HEK293 (cell line): ENCODE data around the gene ITPA.

Experiments used
- CTCF ChIA-PET: fragments of 350-600 bp; formaldehyde crosslinking; extraction: SDS; loops from one replicate; lab custom pipeline; 2021; ENCODE audit warnings: antibody characterized with exemption; lab: Yijun Ruan, JAX
- POLR2A ChIA-PET: fragments of 300-600 bp; formaldehyde crosslinking; extraction: SDS; loops from one replicate; lab custom pipeline; 2020; ENCODE audit warnings: antibody characterized with exemption, inconsistent platforms; lab: Yijun Ruan, JAX
- H3K27ac ChIP-seq: fragments of 200-500 bp; sonication (Bioruptor generic); 2 replicates; pipeline ENCODE4 v1.5.1; 2014; ENCODE audit warnings: low read depth, low read length, control low read depth, inconsistent platforms; ENCODE audit errors: extremely low read depth
- H3K36me3 ChIP-seq, 2 experiments: fragments of 200-500 bp in 1 of 2; sonication (Bioruptor generic) in 1 of 2; 1 replicate in 1 of 2; 2 replicates in 1 of 2; pipeline ENCODE4 v1.5.1; 2014 to 2017; ENCODE audit warnings: inconsistent platforms in 2 of 2, low read length in 2 of 2; ENCODE audit not compliant: control insufficient read depth in 2 of 2, insufficient read depth in 1 of 2
- H3K4me1 ChIP-seq: fragments of 200-500 bp; sonication (Bioruptor generic); 2 replicates; pipeline ENCODE4 v1.5.1; 2014; ENCODE audit warnings: mild to moderate bottlenecking, low read length, inconsistent platforms; ENCODE audit not compliant: control insufficient read depth, insufficient read depth
- H3K4me3 ChIP-seq: 2 replicates; pipeline ENCODE4 v1.5.1; 2011; ENCODE audit warnings: low read depth, mild to moderate bottlenecking, control low read depth, low read length, moderate library complexity
- H3K9me3 ChIP-seq: fragments of 200-500 bp; sonication (Bioruptor generic); 2 replicates; pipeline ENCODE4 v1.5.1; 2014; ENCODE audit warnings: low read depth, low read length, inconsistent platforms; ENCODE audit not compliant: control insufficient read depth, insufficient read depth
- FEZF1 ChIP-seq: fragments of 450-650 bp; formaldehyde crosslinking; IDR thresholded peaks from 2 replicates; pipeline ENCODE4 v1.5.1; 2016; ENCODE audit warnings: missing biosample characterization, missing genetic modification characterization
- KLF1 ChIP-seq: fragments of 450-650 bp; formaldehyde crosslinking; IDR thresholded peaks from 2 replicates; pipeline ENCODE4 v1.5.1; 2016; ENCODE audit warnings: missing biosample characterization, missing genetic modification characterization
- SETDB1 ChIP-seq: IDR thresholded peaks from one replicate; pipeline ENCODE4 v1.6.1; 2017; ENCODE audit warnings: mild to moderate bottlenecking, low read length, moderate library complexity, mixed read lengths; ENCODE audit not compliant: insufficient read length
- WT1 ChIP-seq: fragments of 450-650 bp; formaldehyde crosslinking; IDR thresholded peaks from 2 replicates; pipeline ENCODE4 v1.5.1; 2016; ENCODE audit warnings: missing biosample characterization, missing genetic modification characterization
- ZFHX2 ChIP-seq: fragments of 450-650 bp; formaldehyde crosslinking; conservative IDR thresholded peaks from 2 replicates; pipeline ENCODE4 v1.5.1; 2016; ENCODE audit warnings: missing biosample characterization, missing genetic modification characterization
- ZFP41 ChIP-seq: fragments of 450-650 bp; formaldehyde crosslinking; IDR thresholded peaks from 2 replicates; pipeline ENCODE4 v1.5.1; 2016; ENCODE audit warnings: missing biosample characterization, missing genetic modification characterization, borderline replicate concordance
- ZNF114 ChIP-seq: fragments of 450-650 bp; formaldehyde crosslinking; IDR thresholded peaks from 2 replicates; pipeline ENCODE4 v1.5.0; 2017; ENCODE audit warnings: missing biosample characterization, missing genetic modification characterization
- ZNF174 ChIP-seq: fragments of 450-650 bp; formaldehyde crosslinking; IDR thresholded peaks from 2 replicates; pipeline ENCODE4 v1.5.0; 2017; ENCODE audit warnings: missing biosample characterization, mild to moderate bottlenecking, missing genetic modification characterization
- ZNF19 ChIP-seq: fragments of 450-650 bp; formaldehyde crosslinking; IDR thresholded peaks from 2 replicates; pipeline ENCODE4; 2016; ENCODE audit warnings: missing biosample characterization, missing genetic modification characterization, low read depth
- ZNF214 ChIP-seq: fragments of 450-650 bp; formaldehyde crosslinking; IDR thresholded peaks from 2 replicates; pipeline ENCODE4 v1.5.1; 2017; ENCODE audit warnings: missing biosample characterization, mild to moderate bottlenecking, missing genetic modification characterization, borderline replicate concordance
- ZNF223 ChIP-seq: fragments of 450-650 bp; formaldehyde crosslinking; IDR thresholded peaks from 2 replicates; pipeline ENCODE4 v1.5.1; 2016; ENCODE audit warnings: missing biosample characterization, missing genetic modification characterization
- ZNF335 ChIP-seq: fragments of 450-650 bp; formaldehyde crosslinking; conservative IDR thresholded peaks from 2 replicates; pipeline ENCODE4 v1.5.1; 2016; ENCODE audit warnings: missing biosample characterization, missing genetic modification characterization
- ZNF366 ChIP-seq: fragments of 450-650 bp; formaldehyde crosslinking; conservative IDR thresholded peaks from 2 replicates; pipeline ENCODE4 v1.5.1; 2016; ENCODE audit warnings: missing biosample characterization, missing genetic modification characterization
- ZNF473 ChIP-seq: fragments of 450-650 bp; formaldehyde crosslinking; IDR thresholded peaks from 2 replicates; pipeline ENCODE4 v1.5.1; 2017; ENCODE audit warnings: missing biosample characterization, missing genetic modification characterization
- ZNF529 ChIP-seq: fragments of 450-650 bp; formaldehyde crosslinking; IDR thresholded peaks from 2 replicates; pipeline ENCODE4 v1.5.1; 2017; ENCODE audit warnings: missing genetic modification characterization, missing biosample characterization; ENCODE audit not compliant: insufficient replicate concordance
- ZNF530 ChIP-seq: fragments of 450-650 bp; formaldehyde crosslinking; IDR thresholded peaks from 2 replicates; pipeline ENCODE4 v1.5.1; 2016; ENCODE audit warnings: low read depth, missing biosample characterization, missing genetic modification characterization
- ZNF560 ChIP-seq: fragments of 450-650 bp; formaldehyde crosslinking; IDR thresholded peaks from 2 replicates; pipeline ENCODE4 v1.5.1; 2017; ENCODE audit warnings: missing biosample characterization, missing genetic modification characterization, borderline replicate concordance
- ZNF600 ChIP-seq: fragments of 450-650 bp; formaldehyde crosslinking; IDR thresholded peaks from 2 replicates; pipeline ENCODE4 v1.5.1; 2016; ENCODE audit warnings: missing biosample characterization, missing genetic modification characterization
- ZNF677 ChIP-seq: fragments of 450-650 bp; IDR thresholded peaks from 2 replicates; pipeline ENCODE4 v1.5.0; 2018; ENCODE audit warnings: missing biosample characterization, mild to moderate bottlenecking, missing genetic modification characterization, moderate library complexity
- ZNF776 ChIP-seq: fragments of 450-650 bp; formaldehyde crosslinking; IDR thresholded peaks from 2 replicates; pipeline ENCODE4 v1.5.0; 2017; ENCODE audit warnings: missing biosample characterization, missing genetic modification characterization, borderline replicate concordance
- ZNF777 ChIP-seq: fragments of 450-650 bp; formaldehyde crosslinking; IDR thresholded peaks from 2 replicates; pipeline ENCODE4 v1.5.1; 2017; ENCODE audit warnings: missing biosample characterization, missing genetic modification characterization, borderline replicate concordance
- ZNF830 ChIP-seq: fragments of 450-650 bp; IDR thresholded peaks from 2 replicates; pipeline ENCODE4 v1.5.0; 2018; ENCODE audit warnings: missing biosample characterization, missing genetic modification characterization, low read depth, mild to moderate bottlenecking, moderate library complexity
- TF ChIP-seq, protein P1 (sequence below): fragments of 450-650 bp; formaldehyde crosslinking; IDR thresholded peaks from 2 replicates; pipeline ENCODE4 v1.5.1; 2016; ENCODE audit warnings: missing biosample characterization, missing genetic modification characterization

ITPA gene

DNA sequence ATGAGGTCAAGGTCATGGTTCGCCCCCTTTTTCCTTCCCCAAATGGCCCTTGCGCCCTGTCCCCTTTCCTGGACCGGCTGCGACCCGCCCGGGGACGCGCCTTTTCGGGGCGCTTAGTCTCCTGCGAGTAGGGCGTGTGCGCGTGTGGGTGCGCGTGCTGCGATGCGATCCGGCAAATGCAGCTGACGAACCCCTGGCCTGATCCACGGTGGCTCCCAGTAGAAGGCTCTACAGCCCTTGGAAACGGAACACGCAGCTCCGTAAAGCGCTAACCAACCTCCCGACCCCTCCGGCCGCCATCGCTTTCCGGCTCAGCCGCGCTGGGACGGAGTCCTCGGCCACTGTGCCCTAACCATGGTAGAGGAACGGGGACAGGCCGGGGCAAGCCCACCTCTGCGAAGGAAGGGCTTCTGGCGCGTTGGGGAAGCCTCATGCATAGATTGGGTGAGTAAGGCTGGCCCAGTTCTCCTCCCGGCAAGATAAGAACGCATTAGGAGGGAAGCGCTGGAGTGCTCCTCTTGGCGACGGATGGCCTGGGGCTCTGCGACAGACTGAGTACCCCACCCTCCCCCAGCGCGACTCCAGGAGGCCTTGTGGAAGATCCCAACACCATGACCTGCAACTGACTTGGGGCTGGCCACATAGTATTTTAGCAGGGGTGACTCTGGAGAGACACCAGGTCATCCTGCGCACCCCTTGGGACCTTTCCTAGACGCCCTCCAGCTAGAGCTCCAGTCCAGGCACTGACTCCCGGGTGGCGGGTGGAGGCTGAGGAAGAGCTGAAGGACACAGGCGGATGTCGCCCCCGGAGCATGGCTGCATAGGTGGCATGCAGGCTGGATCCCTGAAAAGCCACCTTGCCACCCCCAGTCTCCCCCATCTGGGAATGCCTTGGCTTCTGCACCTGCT, 30.8 kb downstream of the ITPA start:
- H3K27ac ChIP-seq = no peak overlapping the region
- H3K9me3 ChIP-seq = no peaks in the 10 kb centered on the region
- POLR2A ChIA-PET = interaction anchor here (0.6 to 1.7 kb wide), 8 partner anchors 11 to 194 kb away, joined by 3 to 8 read pairs (median 4); partner anchors contain the start of gene MRPS26
- no peaks in the 10 kb centered on the region for H3K36me3 ChIP-seq
- CTCF ChIA-PET = interaction anchor here (0.6 to 2.6 kb wide), 7 partner anchors 10 to 187 kb away, joined by 3 to 22 read pairs (median 4); no protein-coding TSS in a partner anchor
- 0 out of 2 replicates have a peak, but pooled peaks cover under 1% of the 10 kb centered on the region for H3K4me1 ChIP-seq
- TF ChIP-seq ZNF777 (tag by site-specific recombination) (peak; percentile 1; the same call in 1 of the 2 replicates), ZNF335 (tag by site-specific recombination) (0 out of 2 replicates have a peak, but pooled peaks have one; percentile 9), ZNF114 (tag by site-specific recombination) (no peak), ZNF473 (tag by site-specific recombination) (no peak), ZFP41 (tag by site-specific recombination) (no peak), ZNF223 (tag by site-specific recombination) (no peak), ZNF677 (tag by site-specific recombination) (no peak), ZNF530 (no peak)
- H3K4me3 ChIP-seq = peak overlapping the region; percentile 55

- TF ChIP-seq SETDB1 = no peak
- TF ChIP-seq ZNF366 = no peak
- no peak for TF ChIP-seq ZNF174 (tag by site-specific recombination)
- no peak for TF ChIP-seq ZNF560 (tag by site-specific recombination)
- no peak for TF ChIP-seq ZNF830 (tag by site-specific recombination)
- TF ChIP-seq ZNF19 = no peak
- no peak for TF ChIP-seq ZNF214 (tag by site-specific recombination)
- TF ChIP-seq FEZF1 = no peak
- TF ChIP-seq ZNF529 = no peak
- no peak overlapping the region for H3K27ac ChIP-seq
- no peaks in the 10 kb centered on the region for H3K9me3 ChIP-seq
- H3K4me1 ChIP-seq = 0 out of 2 replicates have a peak, but pooled peaks cover 2% of the 10 kb centered on the region
- CTCF ChIA-PET = interaction anchor here (0.9 to 2.6 kb wide), 3 partner anchors 9 to 188 kb away, joined by 3 to 22 read pairs (median 9); no protein-coding TSS in a partner anchor
- no peak overlapping the region for H3K4me3 ChIP-seq
- no peaks in the 10 kb centered on the region for H3K36me3 ChIP-seq
- POLR2A ChIA-PET = interaction anchor here (1.4 to 1.7 kb wide), 2 partner anchors 12 to 16 kb away, joined by 3 to 8 read pairs; no protein-coding TSS in a partner anchor
Measured at GRCh38 chr20:3240776-3241363, 31.6 kb downstream of the ITPA start.

- ChIA-PET POLR2A (interaction anchor here (0.5 to 1.4 kb wide), 5 partner anchors 8 to 196 kb away, joined by 3 to 7 read pairs (median 3); no protein-coding TSS in a partner anchor), CTCF (interaction anchor here (0.6 to 2.0 kb wide), 2 partner anchors 23 to 469 kb away, joined by 4 to 5 read pairs; no protein-coding TSS in a partner anchor)
- TF ChIP-seq ZFHX2 (tag by site-specific recombination) = no peak
- TF ChIP-seq, protein P1, sequence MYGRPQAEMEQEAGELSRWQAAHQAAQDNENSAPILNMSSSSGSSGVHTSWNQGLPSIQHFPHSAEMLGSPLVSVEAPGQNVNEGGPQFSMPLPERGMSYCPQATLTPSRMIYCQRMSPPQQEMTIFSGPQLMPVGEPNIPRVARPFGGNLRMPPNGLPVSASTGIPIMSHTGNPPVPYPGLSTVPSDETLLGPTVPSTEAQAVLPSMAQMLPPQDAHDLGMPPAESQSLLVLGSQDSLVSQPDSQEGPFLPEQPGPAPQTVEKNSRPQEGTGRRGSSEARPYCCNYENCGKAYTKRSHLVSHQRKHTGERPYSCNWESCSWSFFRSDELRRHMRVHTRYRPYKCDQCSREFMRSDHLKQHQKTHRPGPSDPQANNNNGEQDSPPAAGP = 0 out of 2 replicates have a peak, but pooled peaks have one; percentile 20
- 0 out of 2 replicates have a peak, but pooled peaks have one; percentile 6 for TF ChIP-seq ZNF600 (tag by site-specific recombination)
- TF ChIP-seq ZNF223 (tag by site-specific recombination) = no peak
- peak; percentile 46; the same call in 1 of the 2 replicates for TF ChIP-seq WT1 (tag by site-specific recombination)
- peak; percentile 88 for TF ChIP-seq KLF1 (tag by site-specific recombination)
- TF ChIP-seq ZNF776 (tag by site-specific recombination) = no peak
- Histone ChIP-seq H3K36me3 (no peaks in the 10 kb centered on the region), H3K4me1 (0 out of 2 replicates have a peak, but pooled peaks cover 2% of the 10 kb centered on the region), H3K9me3 (no peaks in the 10 kb centered on the region), H3K4me3 (no peak overlapping the region), H3K27ac (no peak overlapping the region)
Measured at GRCh38 chr20:3242172-3242692, 32.9 kb downstream of the ITPA start.
